ENCODE results near the gene FADS3.

Gene FADS3

DNA sequence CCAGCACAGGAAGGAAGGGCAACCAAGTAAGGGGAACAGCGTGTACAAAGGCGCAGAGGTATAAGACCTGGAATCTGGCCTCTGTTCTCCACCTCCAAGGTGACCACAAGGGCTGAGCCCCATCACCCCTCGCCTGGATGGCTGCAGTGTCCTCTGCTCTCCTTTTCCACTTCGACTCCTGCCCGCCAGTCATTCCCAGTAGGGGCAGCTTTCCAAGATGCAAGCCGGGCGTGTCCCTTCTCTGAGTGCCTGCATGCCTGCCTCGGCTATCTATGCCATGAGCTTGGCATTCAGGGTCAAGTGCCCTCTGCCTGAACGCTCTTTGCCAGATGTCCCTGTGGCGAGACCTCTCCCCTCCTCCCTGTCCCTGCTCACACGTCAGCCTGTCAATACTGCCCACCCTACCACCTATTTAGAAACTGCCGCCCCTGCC lies 17.0 kb downstream of the FADS3 start:
- H3K4me3 ChIP-seq (ENCODE audit: insufficient read length, low read depth), result no peak overlapping the region
- H3K36me3 ChIP-seq (ENCODE audit: insufficient read depth, insufficient read length, low read length), result peaks cover 28% of the 10 kb centered on the region
- H3K27me3 ChIP-seq (ENCODE audit: insufficient read depth, insufficient read length), result peaks cover 18% of the 10 kb centered on the region
- TF ChIP-seq ZNF274 (IDR thresholded peaks at IDR 0.05; ENCODE audit: low read depth, low read length) (no peak), SUZ12 (IDR thresholded peaks at IDR 0.05; ENCODE audit: extremely low read depth, insufficient read depth, insufficient read length) (no peak), YY1 (IDR thresholded peaks at IDR 0.05; ENCODE audit: insufficient read depth, insufficient read length) (no peak)
- no peak for DNase-seq (ENCODE audit: low read depth, low spot score)
- peak overlapping the region; percentile 13 for H3K9ac ChIP-seq (ENCODE audit: insufficient read length, low read depth)
- H3K4me1 ChIP-seq (ENCODE audit: insufficient read depth, insufficient read length), result peaks cover 31% of the 10 kb centered on the region
- H3K9me3 ChIP-seq (ENCODE audit: insufficient read depth, low read length), result no peaks in the 10 kb centered on the region

DNA sequence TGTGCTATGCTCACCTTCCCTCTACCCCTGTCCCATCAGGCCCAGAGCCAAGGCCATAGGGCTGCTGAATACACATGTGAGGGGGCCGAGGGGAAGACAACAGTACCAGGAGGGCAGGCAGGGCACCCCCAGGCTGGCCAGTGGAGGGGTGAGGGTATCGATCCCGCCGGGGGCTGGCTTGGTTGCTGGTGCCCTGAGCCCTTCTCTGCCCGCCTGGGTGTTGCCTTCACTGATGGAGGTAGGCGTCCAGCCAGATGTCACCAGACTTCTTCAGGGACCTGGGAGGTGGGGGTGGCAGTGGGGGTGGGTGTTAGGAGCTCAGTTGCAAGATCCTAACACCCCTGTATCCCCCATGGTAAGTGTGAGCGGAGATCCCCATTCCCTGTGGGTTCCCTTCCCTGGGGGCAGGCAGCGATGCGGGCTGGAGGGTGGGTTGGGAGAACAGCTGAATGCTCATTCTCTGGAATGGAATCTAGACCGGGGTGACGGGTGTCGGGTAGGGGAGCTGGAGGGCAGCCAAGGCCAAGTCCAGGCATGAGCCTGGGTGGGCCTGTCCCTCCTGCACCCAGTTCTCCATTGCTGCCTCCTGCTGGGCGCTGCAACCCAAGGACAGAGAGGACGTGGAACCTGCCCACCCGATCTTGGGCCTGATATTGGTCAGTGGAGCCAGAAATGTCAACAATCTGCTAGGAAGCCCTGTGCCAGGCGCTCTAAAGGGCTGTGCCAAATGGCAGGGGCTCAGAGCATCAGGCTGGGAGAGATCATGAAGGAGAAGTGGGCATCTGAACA lies 17.6 kb downstream of the FADS3 start:
- Histone ChIP-seq H3K27me3 (ENCODE audit: insufficient read depth, insufficient read length) (peaks cover 18% of the 10 kb centered on the region), H3K4me1 (ENCODE audit: insufficient read depth, insufficient read length) (peaks cover 28% of the 10 kb centered on the region), H3K9ac (ENCODE audit: insufficient read length, low read depth) (no peak overlapping the region)

DNA sequence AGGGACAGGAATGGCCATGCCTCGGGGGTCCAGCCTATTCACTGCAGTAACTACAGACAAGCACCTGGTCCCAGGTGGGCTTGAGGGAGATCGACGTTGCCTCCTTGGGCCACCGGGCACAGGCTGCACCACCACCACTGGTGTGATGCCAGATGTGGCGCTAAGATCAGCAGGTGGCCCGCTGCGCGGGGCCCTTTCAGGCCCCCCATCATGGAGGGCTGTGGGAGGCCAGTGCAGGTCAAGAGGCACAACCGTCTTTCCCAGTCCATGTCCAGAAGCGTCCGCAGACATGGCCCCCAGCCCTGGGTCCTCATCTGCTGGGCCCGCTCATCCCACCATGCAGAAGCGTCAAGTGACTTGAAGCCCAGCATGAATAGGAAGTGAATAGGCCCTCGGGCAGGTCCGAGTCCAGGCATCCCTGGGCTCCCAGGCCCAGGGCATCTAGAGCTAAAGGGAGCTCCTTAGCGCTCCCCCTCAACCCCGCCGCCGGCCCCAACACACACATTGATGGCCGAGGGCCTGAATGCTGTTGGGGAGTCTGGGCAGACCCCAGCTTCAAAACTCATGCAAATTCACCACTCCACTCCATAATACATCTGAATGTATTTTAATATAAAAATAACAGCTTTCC lies 18.3 kb downstream of the FADS3 start:
- TF ChIP-seq SUZ12 (IDR thresholded peaks at IDR 0.05; ENCODE audit: extremely low read depth, insufficient read depth, insufficient read length), result no peak
- TF ChIP-seq YY1 (IDR thresholded peaks at IDR 0.05; ENCODE audit: insufficient read depth, insufficient read length), result no peak
- no peak for TF ChIP-seq ZNF274 (IDR thresholded peaks at IDR 0.05; ENCODE audit: low read depth, low read length)
- H3K4me1 ChIP-seq (ENCODE audit: insufficient read depth, insufficient read length), result peaks cover 28% of the 10 kb centered on the region
- DNase-seq (ENCODE audit: low read depth, low spot score), result no peak
- H3K27me3 ChIP-seq (ENCODE audit: insufficient read depth, insufficient read length), result peaks cover 18% of the 10 kb centered on the region
- no peaks in the 10 kb centered on the region for H3K9me3 ChIP-seq (ENCODE audit: insufficient read depth, low read length)
- H3K36me3 ChIP-seq (ENCODE audit: insufficient read depth, insufficient read length, low read length), result peaks cover 17% of the 10 kb centered on the region
- H3K9ac ChIP-seq (ENCODE audit: insufficient read length, low read depth), result no peak overlapping the region
- H3K4me3 ChIP-seq (ENCODE audit: insufficient read length, low read depth), result no peak overlapping the region

More for the DNA sequence above, 17.6 kb downstream of the FADS3 start:
- Histone ChIP-seq H3K9me3 (ENCODE audit: insufficient read depth, low read length) (no peaks in the 10 kb centered on the region), H3K4me3 (ENCODE audit: insufficient read length, low read depth) (no peak overlapping the region), H3K36me3 (ENCODE audit: insufficient read depth, insufficient read length, low read length) (peaks cover 23% of the 10 kb centered on the region)
- DNase-seq (ENCODE audit: low read depth, low spot score), result no peak
- TF ChIP-seq ZNF274 (IDR thresholded peaks at IDR 0.05; ENCODE audit: low read depth, low read length) (no peak), SUZ12 (IDR thresholded peaks at IDR 0.05; ENCODE audit: extremely low read depth, insufficient read depth, insufficient read length) (no peak), YY1 (IDR thresholded peaks at IDR 0.05; ENCODE audit: insufficient read depth, insufficient read length) (no peak)

GRCh38 chr11:61871158-61871597 lies 20.2 kb downstream of the FADS3 start:
- H3K9ac ChIP-seq (ENCODE audit: insufficient read length, low read depth), result peak overlapping the region; percentile 45
- DNase-seq (ENCODE audit: low read depth, low spot score), result peak; percentile 78

GRCh38 chr11:61870541-61871031 lies 20.8 kb downstream of the FADS3 start:
- H3K4me3 ChIP-seq (ENCODE audit: insufficient read length, low read depth), result no peak overlapping the region
- peak overlapping the region; percentile 45 for H3K9ac ChIP-seq (ENCODE audit: insufficient read length, low read depth)
- H3K9me3 ChIP-seq (ENCODE audit: insufficient read depth, low read length), result no peaks in the 10 kb centered on the region
- no peak for DNase-seq (ENCODE audit: low read depth, low spot score)
- H3K4me1 ChIP-seq (ENCODE audit: insufficient read depth, insufficient read length), result peaks cover 37% of the 10 kb centered on the region
- H3K27me3 ChIP-seq (ENCODE audit: insufficient read depth, insufficient read length), result peaks cover 18% of the 10 kb centered on the region
- TF ChIP-seq YY1 (IDR thresholded peaks at IDR 0.05; ENCODE audit: insufficient read depth, insufficient read length), result no peak
- no peak for TF ChIP-seq ZNF274 (IDR thresholded peaks at IDR 0.05; ENCODE audit: low read depth, low read length)
- no peak for TF ChIP-seq SUZ12 (IDR thresholded peaks at IDR 0.05; ENCODE audit: extremely low read depth, insufficient read depth, insufficient read length)
- peaks cover 25% of the 10 kb centered on the region for H3K36me3 ChIP-seq (ENCODE audit: insufficient read depth, insufficient read length, low read length)

More at GRCh38 chr11:61871158-61871597, 20.2 kb downstream of the FADS3 start:
- H3K27me3 ChIP-seq (ENCODE audit: insufficient read depth, insufficient read length), result peaks cover 18% of the 10 kb centered on the region
- peaks cover 21% of the 10 kb centered on the region for H3K36me3 ChIP-seq (ENCODE audit: insufficient read depth, insufficient read length, low read length)
- no peak for TF ChIP-seq SUZ12 (IDR thresholded peaks at IDR 0.05; ENCODE audit: extremely low read depth, insufficient read depth, insufficient read length)
- TF ChIP-seq ZNF274 (IDR thresholded peaks at IDR 0.05; ENCODE audit: low read depth, low read length), result no peak
- TF ChIP-seq YY1 (IDR thresholded peaks at IDR 0.05; ENCODE audit: insufficient read depth, insufficient read length), result no peak
- H3K4me1 ChIP-seq (ENCODE audit: insufficient read depth, insufficient read length), result peaks cover 34% of the 10 kb centered on the region
- H3K4me3 ChIP-seq (ENCODE audit: insufficient read length, low read depth), result no peak overlapping the region
- H3K9me3 ChIP-seq (ENCODE audit: insufficient read depth, low read length), result no peaks in the 10 kb centered on the region

DNA sequence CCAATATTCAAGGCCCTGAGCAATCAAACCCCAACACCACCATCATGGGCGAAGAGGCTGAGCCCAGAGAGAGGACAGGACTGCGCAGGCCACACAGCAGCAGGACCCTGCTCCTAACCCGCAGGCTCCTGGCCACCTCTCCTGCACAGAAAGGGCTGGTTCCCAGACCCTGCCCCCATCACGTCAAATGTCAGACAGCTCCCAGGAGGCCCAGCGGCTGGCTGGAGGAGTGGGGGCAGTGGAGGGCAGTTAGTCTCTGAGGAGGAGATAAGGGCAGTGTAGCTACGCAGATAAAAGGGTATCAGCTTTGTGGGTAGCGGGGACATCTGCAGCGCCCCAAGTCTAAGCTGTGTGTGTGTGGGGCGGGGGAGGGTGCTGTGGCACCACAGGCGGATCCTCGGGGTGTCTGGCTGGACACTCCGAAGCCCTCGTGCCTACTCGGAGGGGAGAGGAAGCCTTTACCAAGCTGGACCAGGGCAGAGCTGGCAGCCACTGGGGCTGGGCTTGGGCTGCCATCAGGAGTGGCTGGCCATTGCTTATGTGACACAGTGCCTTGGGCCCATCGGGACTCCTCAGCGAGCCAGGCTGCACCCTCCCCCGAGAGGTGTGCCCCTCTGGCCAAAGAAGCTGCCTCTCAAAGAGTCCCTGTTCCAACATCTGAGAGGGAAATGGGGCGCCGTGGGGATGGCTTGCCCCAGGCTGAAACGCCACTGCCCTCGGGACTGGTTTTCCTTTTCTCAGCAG lies 21.5 kb downstream of the FADS3 start:
- no peak for TF ChIP-seq SUZ12 (IDR thresholded peaks at IDR 0.05; ENCODE audit: extremely low read depth, insufficient read depth, insufficient read length)
- TF ChIP-seq YY1 (IDR thresholded peaks at IDR 0.05; ENCODE audit: insufficient read depth, insufficient read length), result no peak
- no peak for TF ChIP-seq ZNF274 (IDR thresholded peaks at IDR 0.05; ENCODE audit: low read depth, low read length)
- Histone ChIP-seq H3K9ac (ENCODE audit: insufficient read length, low read depth) (peak overlapping the region; percentile 52), H3K4me3 (ENCODE audit: insufficient read length, low read depth) (no peak overlapping the region), H3K36me3 (ENCODE audit: insufficient read depth, insufficient read length, low read length) (peaks cover 30% of the 10 kb centered on the region), H3K9me3 (ENCODE audit: insufficient read depth, low read length) (no peaks in the 10 kb centered on the region), H3K27me3 (ENCODE audit: insufficient read depth, insufficient read length) (peaks cover 18% of the 10 kb centered on the region), H3K4me1 (ENCODE audit: insufficient read depth, insufficient read length) (peaks cover 39% of the 10 kb centered on the region)
- no peak for DNase-seq (ENCODE audit: low read depth, low spot score)

All from NT2/D1 (cell line).